ENCODE results near the gene OR5C1.
"Not testable (repeated sequence)": the region's sequence is repeated elsewhere in the genome, so short reads cannot be mapped to it uniquely, and the experiment has no call there.

OR5C1 gene

DNA sequence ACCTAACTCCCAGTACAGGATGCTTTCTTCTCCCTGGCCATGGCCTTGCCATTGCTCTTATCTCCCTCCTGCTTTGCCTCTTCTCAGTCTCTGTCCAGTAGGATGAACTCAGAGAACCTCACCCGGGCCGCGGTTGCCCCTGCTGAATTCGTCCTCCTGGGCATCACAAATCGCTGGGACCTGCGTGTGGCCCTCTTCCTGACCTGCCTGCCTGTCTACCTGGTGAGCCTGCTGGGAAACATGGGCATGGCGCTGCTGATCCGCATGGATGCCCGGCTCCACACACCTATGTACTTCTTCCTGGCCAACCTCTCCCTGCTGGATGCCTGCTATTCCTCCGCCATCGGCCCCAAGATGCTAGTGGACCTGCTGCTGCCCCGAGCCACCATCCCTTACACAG lies at the start of gene OR5C1:
TSS of gene OR5C1 (plus strand) at position 103 of the 400 bp plus-strand sequence. CDS start at position 103, 0 bp downstream.
- no peak for DNase-seq

DNA sequence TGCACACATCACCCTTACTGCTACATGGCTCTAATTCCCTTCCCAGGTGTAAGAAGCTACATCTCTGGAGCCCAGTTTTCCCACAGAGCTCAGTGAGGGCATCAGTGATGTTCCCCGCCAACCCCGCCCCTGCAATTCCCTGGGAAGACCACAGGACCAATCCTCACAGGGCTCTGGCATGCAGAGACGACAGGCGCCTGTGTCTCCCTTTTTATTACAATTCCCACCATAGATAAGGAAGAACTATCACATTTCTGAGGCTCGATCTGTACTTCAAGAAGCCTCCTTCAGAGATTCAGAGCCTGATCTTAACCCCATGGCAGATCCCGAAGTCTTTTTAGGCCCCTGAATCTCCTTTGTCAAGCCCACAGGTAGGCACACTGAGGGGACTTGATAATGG lies 46.7 kb upstream of the OR5C1 start, which contains the start of gene OR1L6:
TSS of gene OR1L6 (plus strand) at position 301 of the 400 bp plus-strand sequence. CDS start 7,545 bp downstream, outside the sequence.
- no peak for DNase-seq

DNA sequence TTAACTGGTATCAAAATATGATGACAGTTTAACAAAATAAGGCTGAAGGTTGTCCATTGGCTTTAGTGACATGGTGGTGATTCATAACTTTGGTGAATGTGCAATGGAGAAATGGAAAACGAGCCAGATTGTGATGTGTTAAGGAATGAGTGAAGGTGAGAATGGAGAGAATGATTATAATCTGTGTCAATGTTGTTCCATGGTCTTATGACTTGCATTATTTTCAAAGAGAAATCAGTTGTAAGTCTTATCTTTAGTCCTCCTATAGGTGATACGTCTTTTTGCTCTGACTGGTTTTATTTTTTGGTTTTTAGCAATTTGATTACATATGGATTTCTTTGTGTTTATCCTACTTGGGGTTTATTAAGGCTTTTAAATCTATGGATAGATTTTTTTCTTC lies 33.9 kb upstream of the OR5C1 start:
- no peak for DNase-seq

DNA sequence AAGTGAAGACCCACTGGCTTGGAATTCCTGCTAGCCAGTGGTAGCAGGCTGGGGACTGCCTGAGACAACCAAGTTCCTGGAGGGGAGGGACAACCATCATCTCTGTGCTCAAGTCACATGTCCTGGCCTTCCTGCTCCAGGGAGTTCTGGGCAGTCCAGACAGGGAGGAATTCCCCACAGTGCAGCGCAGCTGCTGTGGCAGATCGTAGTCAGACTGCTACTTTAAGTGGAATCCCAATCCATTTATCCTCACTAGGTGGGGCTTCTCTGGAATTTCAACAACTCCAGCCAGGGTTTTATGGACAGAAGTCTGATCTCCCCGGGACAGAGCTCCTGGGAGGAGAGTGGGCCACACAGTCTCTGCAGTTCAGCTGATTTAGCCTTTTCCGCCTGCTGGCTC lies 20.9 kb upstream of the OR5C1 start:
- DNase-seq = no peak

DNA sequence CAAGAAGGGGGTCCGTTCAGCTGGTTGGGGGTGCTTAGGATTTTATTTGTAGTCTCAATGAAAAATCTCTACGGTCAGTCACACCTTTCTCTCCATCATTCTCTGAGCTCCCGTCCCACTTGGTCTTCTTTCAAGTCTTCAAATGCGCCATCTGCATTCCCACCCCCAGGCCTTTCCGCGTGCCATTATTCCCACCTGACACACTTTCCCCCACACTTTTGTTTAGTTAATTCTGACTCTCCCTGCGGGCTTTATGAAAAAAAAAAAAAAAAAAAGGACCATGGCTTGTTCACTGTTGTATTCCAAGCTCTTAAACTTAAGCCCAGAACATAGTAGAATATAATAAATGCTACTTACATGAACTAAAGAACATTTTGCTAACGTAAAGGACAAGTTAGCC lies 11.7 kb upstream of the OR5C1 start:
- no peak for DNase-seq

DNA sequence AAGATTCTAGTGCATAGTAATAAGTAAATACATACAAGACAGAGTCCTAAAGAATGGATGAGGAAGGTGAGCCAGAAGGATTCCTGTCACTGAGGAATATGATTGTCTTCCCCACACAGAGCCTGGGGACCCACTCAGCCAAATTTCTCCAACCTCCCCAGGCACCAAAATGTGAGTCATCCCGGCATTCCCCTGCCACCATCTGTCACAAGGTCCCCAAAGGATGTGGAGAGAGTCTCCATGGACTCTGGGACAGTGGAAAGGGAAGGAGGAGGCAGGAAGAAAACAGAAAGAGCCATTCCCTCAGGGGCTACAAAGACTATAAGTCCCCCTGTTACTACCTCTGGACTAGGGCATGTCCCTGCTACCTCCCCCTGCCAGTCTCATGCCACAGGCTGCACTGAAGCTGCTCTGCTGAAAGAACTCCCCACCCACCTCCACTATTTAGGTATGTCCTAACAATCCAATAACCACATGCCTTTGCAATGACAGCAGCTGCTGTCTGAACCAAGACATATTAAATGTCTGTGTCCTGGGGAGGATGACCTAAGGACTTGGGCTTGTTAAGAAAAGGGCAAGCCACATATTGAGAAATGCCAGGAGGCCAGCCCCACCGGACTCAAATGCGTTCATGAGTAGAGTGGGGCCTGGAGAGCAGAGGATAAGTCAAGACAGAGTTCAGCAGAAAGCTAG lies 10.7 kb upstream of the OR5C1 start:
- DNase-seq = no peak

DNA sequence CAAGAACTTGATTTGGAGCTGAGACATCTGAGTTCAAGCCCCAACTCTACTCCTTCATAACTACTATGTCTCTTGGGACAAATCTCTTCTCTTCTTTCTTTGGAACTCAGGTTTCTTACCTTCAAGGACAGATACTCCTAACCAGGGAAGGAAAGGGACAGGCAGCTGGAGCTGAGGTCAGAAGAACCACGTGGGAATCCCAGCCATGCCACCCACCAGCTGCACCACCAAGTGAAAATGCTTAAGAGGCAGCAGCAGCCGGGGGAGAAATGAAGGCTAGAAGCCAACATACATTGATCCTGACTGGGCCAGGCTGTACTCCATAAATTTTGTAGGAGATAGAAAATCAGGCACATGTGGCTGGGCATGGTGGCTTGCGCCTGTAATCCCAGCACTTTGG lies 9.6 kb upstream of the OR5C1 start:
- DNase-seq = no peak

DNA sequence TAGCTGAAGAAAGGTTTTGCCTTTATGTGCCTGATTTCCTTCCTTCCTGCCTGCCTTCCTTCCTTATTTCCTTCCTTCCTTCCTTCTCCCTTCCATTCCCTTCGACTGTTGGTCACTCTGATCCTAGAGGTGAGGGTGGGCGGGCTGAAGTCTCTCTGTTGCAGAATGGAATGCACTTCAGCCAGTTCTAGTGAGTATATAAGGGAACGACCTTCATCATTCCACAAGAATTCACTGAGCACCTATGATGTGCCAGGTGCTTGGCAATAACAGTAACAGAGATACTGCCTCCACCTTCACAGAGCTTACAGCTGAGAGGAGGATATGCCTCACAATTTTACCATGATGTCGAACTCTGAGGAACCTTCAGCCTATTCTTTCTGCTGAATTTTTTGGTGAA lies 8.7 kb upstream of the OR5C1 start:
- DNase-seq = no peak

DNA sequence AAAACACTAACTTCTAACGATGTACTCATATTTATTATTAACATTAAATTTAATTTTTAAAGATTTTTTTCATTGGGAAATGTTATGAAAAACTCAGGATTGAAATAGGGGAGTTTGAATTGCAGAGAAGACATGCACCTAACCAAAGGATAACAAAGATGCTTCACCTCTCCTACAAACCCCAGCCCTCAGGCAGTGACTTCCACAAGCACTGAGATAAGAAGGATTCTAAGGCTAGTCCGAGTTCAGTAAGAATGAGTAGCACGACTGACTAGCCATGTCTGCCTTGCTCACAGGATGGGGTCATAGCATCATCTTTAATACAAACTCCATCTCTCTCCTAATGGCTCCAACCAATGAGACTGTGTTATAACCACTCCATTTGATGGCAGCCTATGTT lies 7.1 kb upstream of the OR5C1 start:
- no peak for DNase-seq

DNA sequence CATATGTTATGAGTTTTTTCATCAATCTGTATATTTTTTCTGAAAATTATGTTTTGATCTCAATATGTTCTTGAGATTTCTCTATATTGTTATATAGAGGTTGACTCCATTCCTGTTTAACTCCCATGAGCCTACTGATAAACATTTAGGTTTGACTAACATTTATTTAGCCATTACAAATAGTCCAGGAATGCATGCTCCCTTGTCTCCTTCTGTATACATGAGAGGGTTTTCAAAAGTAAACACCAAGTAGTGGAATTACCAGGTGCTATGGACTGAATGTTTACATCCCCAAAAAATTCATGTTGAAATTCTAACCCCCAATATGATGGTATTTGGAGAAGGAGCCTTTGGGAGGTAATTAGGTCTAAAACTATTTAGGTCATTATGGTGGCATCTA lies 3.5 kb upstream of the OR5C1 start:
- DNase-seq = no peak

DNA sequence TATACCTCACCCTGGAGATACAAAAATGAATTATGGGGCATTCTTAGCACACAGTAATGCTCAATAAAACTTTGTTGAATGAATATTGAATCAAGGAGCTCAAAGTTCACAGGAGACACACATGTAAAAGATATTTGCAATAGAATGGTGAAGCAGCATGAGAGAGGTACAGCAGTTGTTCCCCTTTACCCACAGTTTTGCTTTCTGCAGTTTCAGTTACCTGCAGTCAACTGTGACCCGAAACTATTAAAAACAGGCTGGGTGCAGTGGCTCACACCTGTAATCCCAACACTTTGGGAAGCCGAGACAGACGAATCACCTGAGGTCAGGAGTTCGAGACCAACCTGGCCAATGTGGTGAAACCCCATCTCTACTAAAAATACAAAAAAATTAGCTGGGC lies 2.4 kb upstream of the OR5C1 start:
- DNase-seq = no peak

DNA sequence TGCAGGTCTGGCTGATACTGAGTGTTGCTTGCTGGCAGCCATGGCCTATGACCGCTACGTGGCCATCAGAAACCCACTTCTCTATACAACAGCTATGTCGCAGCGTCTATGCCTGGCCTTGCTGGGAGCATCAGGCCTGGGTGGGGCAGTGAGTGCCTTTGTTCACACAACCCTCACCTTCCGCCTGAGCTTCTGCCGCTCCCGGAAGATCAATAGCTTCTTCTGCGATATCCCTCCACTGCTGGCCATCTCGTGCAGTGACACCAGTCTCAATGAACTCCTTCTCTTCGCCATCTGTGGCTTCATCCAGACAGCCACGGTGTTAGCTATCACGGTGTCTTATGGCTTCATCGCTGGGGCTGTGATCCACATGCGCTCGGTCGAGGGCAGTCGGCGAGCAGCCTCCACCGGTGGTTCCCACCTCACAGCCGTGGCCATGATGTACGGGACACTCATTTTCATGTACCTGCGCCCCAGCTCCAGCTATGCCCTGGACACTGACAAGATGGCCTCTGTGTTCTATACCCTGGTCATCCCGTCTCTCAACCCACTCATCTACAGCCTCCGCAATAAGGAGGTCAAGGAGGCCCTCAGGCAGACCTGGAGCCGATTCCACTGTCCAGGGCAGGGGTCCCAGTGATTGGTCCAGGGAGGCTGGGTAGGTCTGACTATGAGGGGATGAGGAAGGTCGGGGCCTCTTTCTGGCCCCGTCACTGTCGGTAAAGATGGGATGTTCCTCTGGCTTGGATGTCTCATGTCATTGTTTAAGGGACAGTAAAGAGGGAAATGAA lies 718 bp downstream of the OR5C1 start:
- DNase-seq = no peak

DNA sequence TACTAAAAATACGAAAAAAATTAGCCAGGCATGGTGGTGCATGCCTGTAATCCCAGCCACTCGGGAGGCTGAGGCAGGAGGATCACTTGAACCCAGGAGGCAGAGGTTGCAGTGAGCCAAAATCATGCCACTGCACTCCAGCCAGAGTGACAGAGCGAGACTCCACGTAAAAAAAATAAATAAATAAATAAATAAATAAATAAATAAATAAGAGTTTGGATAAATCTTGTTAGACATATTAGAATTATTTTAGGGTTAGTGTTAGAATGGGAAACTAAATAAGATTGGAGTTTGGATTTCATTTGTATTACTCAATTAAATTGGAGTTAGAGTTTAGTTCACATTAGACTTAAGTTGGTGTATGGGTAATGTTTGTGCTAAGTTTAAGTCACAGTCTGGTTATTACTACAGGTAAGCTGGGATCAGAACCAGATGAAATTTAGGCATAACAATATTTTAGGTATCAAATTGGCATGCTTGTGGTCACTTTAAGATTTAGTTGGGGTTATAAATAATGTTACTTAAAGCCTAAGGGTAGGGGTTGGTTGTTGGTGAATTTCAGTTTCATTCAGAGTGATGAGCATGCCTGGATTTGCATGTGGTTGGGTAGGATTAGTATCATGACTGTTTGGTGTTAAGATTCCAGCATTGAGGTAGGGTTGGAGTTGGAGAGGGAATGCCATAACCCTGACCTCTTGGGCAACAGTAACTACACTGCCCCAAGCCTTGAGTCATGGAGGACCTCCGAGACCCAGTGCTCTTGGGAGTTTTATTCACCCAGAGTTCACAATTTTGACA lies 3.3 kb downstream of the OR5C1 start:
- DNase-seq = no peak

DNA sequence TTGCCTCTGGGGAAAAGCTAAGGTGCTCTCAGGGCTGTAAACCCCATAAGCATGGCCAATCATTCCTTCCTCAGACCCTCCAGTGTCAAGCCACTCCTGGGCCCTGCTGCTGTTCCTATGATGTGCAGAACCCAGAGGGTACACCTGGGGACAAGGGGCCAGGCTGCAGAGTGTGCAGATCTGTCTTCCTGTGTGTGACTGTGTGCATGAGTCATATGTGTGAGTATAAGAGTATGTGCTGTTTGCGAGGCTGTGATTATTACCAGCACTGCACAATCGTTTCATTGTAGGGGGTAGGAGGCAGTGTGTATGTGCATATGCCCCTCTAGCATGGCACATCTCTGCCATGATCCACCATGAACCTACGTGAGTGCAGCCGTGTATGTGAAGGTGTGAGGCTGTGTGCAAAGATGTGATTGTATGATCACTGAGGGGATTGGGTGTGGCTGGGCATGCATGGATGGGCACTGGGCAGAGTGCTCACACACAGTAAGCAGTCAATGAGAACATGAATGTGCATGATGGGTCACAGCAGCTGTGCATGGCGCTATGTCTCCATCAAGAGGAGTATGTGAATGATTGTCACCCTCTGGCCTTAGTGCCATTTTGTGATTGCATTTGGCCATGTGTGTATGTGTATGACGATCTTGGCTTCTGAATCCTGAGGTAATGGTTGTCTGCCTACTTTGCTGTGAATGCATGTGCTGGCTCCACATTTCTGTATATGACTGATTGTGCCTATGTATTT lies 8.8 kb downstream of the OR5C1 start:
- no peak for DNase-seq

DNA sequence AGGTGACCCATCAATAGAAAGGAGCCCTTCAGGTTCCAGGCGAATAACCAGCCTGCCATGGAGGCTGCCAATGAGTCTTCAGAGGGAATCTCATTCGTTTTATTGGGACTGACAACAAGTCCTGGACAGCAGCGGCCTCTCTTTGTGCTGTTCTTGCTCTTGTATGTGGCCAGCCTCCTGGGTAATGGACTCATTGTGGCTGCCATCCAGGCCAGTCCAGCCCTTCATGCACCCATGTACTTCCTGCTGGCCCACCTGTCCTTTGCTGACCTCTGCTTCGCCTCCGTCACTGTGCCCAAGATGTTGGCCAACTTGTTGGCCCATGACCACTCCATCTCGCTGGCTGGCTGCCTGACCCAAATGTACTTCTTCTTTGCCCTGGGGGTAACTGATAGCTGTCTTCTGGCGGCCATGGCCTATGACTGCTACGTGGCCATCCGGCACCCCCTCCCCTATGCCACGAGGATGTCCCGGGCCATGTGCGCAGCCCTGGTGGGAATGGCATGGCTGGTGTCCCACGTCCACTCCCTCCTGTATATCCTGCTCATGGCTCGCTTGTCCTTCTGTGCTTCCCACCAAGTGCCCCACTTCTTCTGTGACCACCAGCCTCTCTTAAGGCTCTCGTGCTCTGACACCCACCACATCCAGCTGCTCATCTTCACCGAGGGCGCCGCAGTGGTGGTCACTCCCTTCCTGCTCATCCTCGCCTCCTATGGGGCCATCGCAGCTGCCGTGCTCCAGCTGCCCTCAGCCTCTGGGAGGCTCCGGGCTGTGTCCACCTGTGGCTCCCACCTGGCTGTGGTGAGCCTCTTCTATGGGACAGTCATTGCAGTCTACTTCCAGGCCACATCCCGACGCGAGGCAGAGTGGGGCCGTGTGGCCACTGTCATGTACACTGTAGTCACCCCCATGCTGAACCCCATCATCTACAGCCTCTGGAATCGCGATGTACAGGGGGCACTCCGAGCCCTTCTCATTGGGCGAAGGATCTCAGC lies 11.6 kb downstream of the OR5C1 start, which contains the start of gene OR1K1:
TSS of gene OR1K1 (plus strand) at position 58 of the 995 bp plus-strand sequence. CDS start at position 58, 0 bp downstream.
- DNase-seq = no peak

DNA sequence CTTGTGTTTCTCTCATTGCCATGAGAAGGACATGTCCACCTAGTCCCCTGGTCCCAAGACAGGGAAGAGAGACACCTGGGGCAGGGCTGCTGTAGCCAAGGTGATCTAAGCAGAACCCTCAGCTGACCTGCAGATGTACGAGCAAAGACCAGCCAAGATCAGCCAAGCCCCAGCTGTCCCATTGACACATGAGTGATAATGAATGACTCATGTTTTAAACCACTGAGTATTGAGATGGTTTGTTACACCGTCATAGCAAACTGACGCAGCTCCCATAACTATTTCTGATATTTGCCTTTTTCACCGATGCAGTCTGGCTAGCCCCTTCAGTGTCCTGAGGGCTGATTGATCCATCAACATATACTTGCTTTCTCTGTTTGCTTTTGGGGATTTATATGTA lies 17.9 kb downstream of the OR5C1 start:
- DNase-seq = no peak

DNA sequence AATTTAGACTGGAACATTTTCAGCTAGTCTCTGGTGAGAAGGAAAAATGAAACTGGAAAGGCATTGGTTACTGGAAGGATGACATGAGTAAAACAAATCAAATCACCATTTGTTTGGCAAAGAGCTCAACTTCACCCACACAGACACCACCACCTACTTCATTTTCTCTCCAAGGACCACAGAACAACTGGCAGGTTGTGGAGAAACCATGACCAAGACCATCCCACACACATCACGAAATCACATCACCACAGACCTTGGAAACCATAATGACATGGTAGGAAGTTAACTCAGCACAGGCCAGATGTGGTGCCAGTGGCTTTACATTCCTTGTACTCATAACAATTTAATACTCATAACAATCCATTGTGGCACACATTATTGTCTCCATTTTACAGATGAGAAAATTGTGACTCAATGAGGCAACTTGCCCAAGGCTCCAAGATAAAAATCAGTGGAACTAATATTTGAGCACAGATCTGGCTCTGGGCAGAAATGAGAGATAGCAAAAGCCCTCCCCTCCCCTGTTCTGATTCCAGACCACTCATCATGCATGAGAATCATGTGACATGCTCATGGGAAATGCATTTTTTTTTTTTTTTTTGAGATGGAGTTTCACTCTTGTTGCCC lies 18.7 kb downstream of the OR5C1 start:
- no peak for DNase-seq

DNA sequence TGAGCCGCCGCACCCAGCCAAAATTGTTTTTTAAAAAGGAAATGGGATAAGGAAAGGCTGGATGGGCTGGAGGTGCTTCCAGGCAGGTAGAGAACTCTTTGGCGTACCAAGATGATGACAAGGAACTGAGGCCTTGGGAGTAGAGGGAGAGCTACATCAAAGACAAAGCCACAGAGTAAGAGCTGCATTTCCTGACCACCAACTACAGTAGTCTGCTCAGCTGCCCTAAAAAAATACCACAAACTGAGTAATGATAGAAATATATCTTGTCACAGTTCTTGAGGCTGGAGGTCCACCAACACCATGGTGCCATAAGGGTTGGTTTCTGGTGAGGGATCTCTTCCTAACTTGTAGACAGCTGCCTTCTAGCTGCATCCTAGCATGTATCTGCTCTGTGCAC lies 19.4 kb downstream of the OR5C1 start:
- DNase-seq = no peak

DNA sequence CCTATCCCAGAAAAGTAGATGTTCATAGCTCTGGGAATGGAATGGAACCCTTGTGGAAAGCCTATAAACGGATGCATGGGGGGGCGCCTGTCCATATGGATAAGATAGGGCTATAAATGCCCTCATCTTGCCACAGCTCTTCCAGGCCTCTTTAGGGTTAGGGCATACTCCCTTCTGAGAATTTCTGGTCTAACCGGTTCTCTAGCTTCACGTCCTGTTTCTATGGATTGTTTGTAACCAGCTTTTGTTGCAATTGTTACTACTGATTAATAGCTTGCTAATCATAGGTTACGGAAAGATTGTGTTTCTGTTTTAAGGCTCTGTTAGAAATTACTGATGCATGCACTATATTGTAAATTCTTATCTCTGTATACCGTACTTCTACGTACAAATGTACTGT lies 20.5 kb downstream of the OR5C1 start:
- not testable (repeated sequence) for DNase-seq

DNA sequence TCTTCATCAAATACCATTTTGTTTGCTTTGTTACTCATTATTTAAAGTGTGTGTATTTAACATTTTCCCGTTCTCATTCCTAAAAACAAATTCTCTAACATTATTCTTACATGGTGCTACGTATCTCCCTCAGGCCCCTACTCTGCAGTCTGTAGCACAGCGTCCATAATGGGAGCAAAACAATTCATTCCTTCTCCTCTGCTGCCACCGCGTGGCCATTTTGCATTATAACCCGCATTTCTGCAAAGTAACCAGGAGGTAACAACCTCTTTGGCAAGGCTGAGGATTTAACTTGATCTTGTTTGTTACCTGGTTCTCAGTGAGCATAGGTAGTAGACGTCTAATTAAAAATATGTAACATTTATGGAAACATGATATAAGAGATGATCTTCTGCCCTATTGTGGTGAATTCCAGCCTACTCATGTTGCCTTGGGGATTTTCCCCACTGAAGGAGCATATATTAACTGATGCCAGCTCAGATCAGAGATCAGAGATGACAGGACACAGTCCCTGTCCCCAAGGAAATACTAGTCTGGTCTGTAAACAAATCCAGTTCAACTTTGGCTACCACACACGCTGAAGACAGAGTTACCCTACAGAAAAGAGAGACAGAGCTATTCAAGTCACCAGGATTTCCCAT lies 21.7 kb downstream of the OR5C1 start:
- DNase-seq = peak; percentile 47

Data from GDM1 (cell line).